H9 (cell line): Measurements from ENCODE around the gene VCAN. TPM values are rescaled to one million over a fixed set of nuclear protein-coding genes. Genes with fewer than 3 reads are reported as not detected.

Source experiments
- DNase-seq: peaks from one replicate; pipeline ENCODE4 v3.0.0-alpha.2; 2017
- H2AFZ ChIP-seq: one replicate; pipeline ENCODE4 v1.6.1; 2013; ENCODE audit warnings: mild to moderate bottlenecking, low read length, control low read depth, moderate library complexity
- H2AK5ac ChIP-seq: 2 replicates; pipeline ENCODE4 v1.6.1; 2013; ENCODE audit warnings: low read length, control low read depth, mixed read lengths; ENCODE audit not compliant: insufficient read length
- H2BK120ac ChIP-seq: one replicate; pipeline ENCODE4 v1.6.1; 2013; ENCODE audit warnings: low read depth, mild to moderate bottlenecking, low read length, control low read depth, inconsistent platforms; ENCODE audit not compliant: poor library complexity, severe bottlenecking
- H2BK12ac ChIP-seq: 2 replicates; pipeline ENCODE4 v1.6.1; 2013; ENCODE audit warnings: low read length, control low read depth, mixed read lengths, low read depth; ENCODE audit not compliant: insufficient read length
- H2BK15ac ChIP-seq: 2 replicates; pipeline ENCODE4 v1.6.1; 2013; ENCODE audit warnings: low read depth, low read length, control low read depth
- H2BK20ac ChIP-seq: one replicate; pipeline ENCODE4 v1.6.1; 2013; ENCODE audit warnings: low read depth, mild to moderate bottlenecking, low read length, control low read depth, inconsistent platforms; ENCODE audit not compliant: poor library complexity, severe bottlenecking
- H2BK5ac ChIP-seq: 2 replicates; pipeline ENCODE4 v1.6.1; 2013; ENCODE audit warnings: low read length, control low read depth, mixed read lengths; ENCODE audit not compliant: insufficient read length
- H3K14ac ChIP-seq: 2 replicates; pipeline ENCODE4 v1.6.1; 2013; ENCODE audit warnings: low read length, control low read depth; ENCODE audit not compliant: insufficient read depth
- H3K18ac ChIP-seq: 2 replicates; pipeline ENCODE4 v1.6.1; 2013; ENCODE audit warnings: low read depth, mild to moderate bottlenecking, mixed read lengths, low read length, control low read depth; ENCODE audit not compliant: insufficient read length
- H3K23ac ChIP-seq: 2 replicates; pipeline ENCODE4 v1.6.1; 2013; ENCODE audit warnings: low read length, control low read depth, mixed read lengths, low read depth; ENCODE audit not compliant: insufficient read length
- H3K23me2 ChIP-seq: 2 replicates; pipeline ENCODE4 v1.6.1; 2013; ENCODE audit warnings: low read depth, mild to moderate bottlenecking, mixed read lengths, low read length, control low read depth; ENCODE audit not compliant: insufficient read length, poor library complexity, severe bottlenecking
- H3K27ac ChIP-seq: 2 replicates; pipeline ENCODE4 v1.5.1; 2013; ENCODE audit warnings: low read length, control low read depth, mixed read lengths, low read depth; ENCODE audit not compliant: insufficient read length
- H3K27me3 ChIP-seq: 2 replicates; pipeline ENCODE4 v1.6.1; 2013; ENCODE audit warnings: low read length, control low read depth, inconsistent platforms; ENCODE audit not compliant: insufficient read depth
- H3K4ac ChIP-seq: 2 replicates; pipeline ENCODE4 v1.6.1; 2013; ENCODE audit warnings: low read depth, mild to moderate bottlenecking, control low read depth, inconsistent platforms, low read length, moderate library complexity
- H3K4me1 ChIP-seq: 2 replicates; pipeline ENCODE4 v1.6.1; 2013; ENCODE audit warnings: low read length, control low read depth, inconsistent platforms; ENCODE audit not compliant: insufficient read depth
- H3K4me2 ChIP-seq: 2 replicates; pipeline ENCODE4 v1.6.1; 2013; ENCODE audit warnings: low read length, control low read depth, mixed read lengths; ENCODE audit not compliant: insufficient read length, insufficient read depth
- H3K56ac ChIP-seq: 2 replicates; pipeline ENCODE4 v1.6.1; 2013; ENCODE audit warnings: low read depth, mild to moderate bottlenecking, mixed read lengths, low read length, control low read depth; ENCODE audit not compliant: insufficient read length
- H3K79me1 ChIP-seq: 2 replicates; pipeline ENCODE4 v1.6.1; 2013; ENCODE audit warnings: low read depth, mild to moderate bottlenecking, moderate library complexity, low read length, control low read depth, inconsistent platforms; ENCODE audit not compliant: insufficient read depth, poor library complexity, severe bottlenecking
- H3K79me2 ChIP-seq: 2 replicates; pipeline ENCODE4 v1.6.1; 2013; ENCODE audit warnings: low read length, control low read depth, inconsistent platforms; ENCODE audit not compliant: insufficient read depth
- H3K9ac ChIP-seq: 2 replicates; pipeline ENCODE4 v1.6.1; 2013; ENCODE audit warnings: low read length, control low read depth, mixed read lengths; ENCODE audit not compliant: insufficient read length; ENCODE audit errors: extremely low read depth
- H3K9me3 ChIP-seq: one replicate; pipeline ENCODE4 v1.6.1; 2013; ENCODE audit warnings: low read depth, low read length, inconsistent platforms; ENCODE audit not compliant: control insufficient read depth
- H3T11ph ChIP-seq: one replicate; pipeline ENCODE4 v1.6.1; 2013; ENCODE audit warnings: mild to moderate bottlenecking, low read length, control low read depth, inconsistent platforms
- H4K20me1 ChIP-seq: one replicate; pipeline ENCODE4 v1.6.1; 2013; ENCODE audit not compliant: control insufficient read depth, insufficient read length, insufficient read depth
- H4K5ac ChIP-seq: 2 replicates; pipeline ENCODE4 v1.6.1; 2013; ENCODE audit warnings: low read depth, mild to moderate bottlenecking, mixed read lengths, low read length, control low read depth; ENCODE audit not compliant: insufficient read length
- H4K8ac ChIP-seq: replicated peaks from 2 replicates; pipeline ENCODE4 v1.6.1; 2013; ENCODE audit warnings: low read length, control low read depth, mixed read lengths, low read depth; ENCODE audit not compliant: insufficient read length
- H4K91ac ChIP-seq: 2 replicates; pipeline ENCODE4 v1.6.1; 2013; ENCODE audit warnings: low read depth, mild to moderate bottlenecking, moderate library complexity, mixed read lengths, low read length, control low read depth; ENCODE audit not compliant: insufficient read length
- H3K27ac Mint-ChIP-seq, 3 experiments: 2 replicates in 2 of 3; 3 replicates in 1 of 3; pipeline ENCODE4 v1.8.0; 2020 to 2021; ENCODE audit warnings: mixed read lengths in 3 of 3, mild to moderate bottlenecking in 1 of 3, moderate library complexity in 1 of 3
- H3K27me3 Mint-ChIP-seq: 2 replicates; pipeline ENCODE4 v1.8.0; 2021; ENCODE audit warnings: low read depth, mild to moderate bottlenecking, moderate library complexity, mixed read lengths
- H3K36me3 Mint-ChIP-seq, 3 experiments: 2 replicates in 2 of 3; 3 replicates in 1 of 3; pipeline ENCODE4 v1.8.0; 2020 to 2021; ENCODE audit warnings: low read depth in 3 of 3, mixed read lengths in 3 of 3; ENCODE audit not compliant: insufficient read depth in 1 of 3
- H3K4me1 Mint-ChIP-seq, 2 experiments: 2 replicates each; pipeline ENCODE4 v1.8.0; 2020; ENCODE audit warnings: mixed read lengths in 2 of 2
- H3K4me3 Mint-ChIP-seq, 2 experiments: 2 replicates in 1 of 2; 3 replicates in 1 of 2; pipeline ENCODE4 v1.8.0; 2020 to 2021; ENCODE audit warnings: mild to moderate bottlenecking in 2 of 2, mixed read lengths in 2 of 2, moderate library complexity in 1 of 2
- H3K9me3 Mint-ChIP-seq, 2 experiments: 2 replicates in 1 of 2; 3 replicates in 1 of 2; pipeline ENCODE4 v1.8.0; 2020; ENCODE audit warnings: mild to moderate bottlenecking in 2 of 2, mixed read lengths in 2 of 2, moderate library complexity in 1 of 2
- WGBS: extraction: QIAGEN DNeasy Blood & Tissue Kit; methylation state at CpG from one replicate; pipeline ENCODE4 v1.1.7; 2013; ENCODE audit warnings: missing lambda C conversion rate, low lambda C conversion rate, mixed read lengths; ENCODE audit not compliant: insufficient read length; ENCODE audit errors: extremely low coverage; 5-methylcytosine and 5-hydroxymethylcytosine counted together
- total RNA-seq: library from RNA; stranded (reverse); gene quantifications from 2 replicates; pipeline ENCODE4 v1.2.1, GENCODE V29; 2021
- TF ChIP-seq, protein P1 (sequence below): fragments of 200-600 bp; sonication (generic); conservative IDR thresholded peaks from 3 replicates; pipeline ENCODE4 v1.8.0; 2021; ENCODE audit warnings: antibody characterized with exemption, mild to moderate bottlenecking

VCAN gene
- total RNA-seq, 1 experiment from 2014 or later = 278 TPM

DNA sequence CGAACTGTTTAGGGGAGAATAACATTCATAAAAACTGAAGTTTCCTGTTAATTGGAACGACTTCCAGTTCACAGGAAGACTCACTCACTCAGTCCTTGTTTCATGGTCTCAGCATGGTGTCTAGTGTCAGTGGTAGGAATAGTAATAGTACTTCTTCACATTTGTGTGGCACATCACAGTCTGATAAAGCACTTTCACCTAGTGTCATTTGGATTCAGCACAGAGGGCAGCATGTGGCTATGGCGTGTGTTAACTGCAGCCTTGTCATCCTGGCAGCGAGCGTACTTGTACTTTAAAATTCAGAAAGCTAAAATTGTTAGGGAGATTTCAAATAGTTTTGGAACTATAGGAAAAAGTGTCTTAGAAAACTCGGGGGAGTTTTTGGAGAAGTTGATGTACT, 72.4 kb downstream of the VCAN start:
- Histone ChIP-seq H3K79me2 (no peaks in the 10 kb centered on the region), H3K56ac (no peak overlapping the region), H2BK5ac (no peak overlapping the region), H3K4me2 (no peak overlapping the region), H2AFZ (no peak overlapping the region), H3K14ac (no peak overlapping the region), H3T11ph (no peak overlapping the region), H3K18ac (no peak overlapping the region), H4K91ac (no peak overlapping the region), H3K4me1 (no peaks in the 10 kb centered on the region), H4K5ac (no peak overlapping the region), H2BK15ac (no peak overlapping the region), H3K9ac (no peak overlapping the region), H2BK120ac (no peak overlapping the region), H3K23me2 (no peaks in the 10 kb centered on the region), H3K79me1 (no peaks in the 10 kb centered on the region), H4K20me1 (no peaks in the 10 kb centered on the region), H3K27ac (no peak overlapping the region), H3K9me3 (no peaks in the 10 kb centered on the region), H3K23ac (no peak overlapping the region), H2BK12ac (no peak overlapping the region), H3K27me3 (no peaks in the 10 kb centered on the region), H3K4ac (no peak overlapping the region), H2AK5ac (no peak overlapping the region), H2BK20ac (no peak overlapping the region), H4K8ac (no peak overlapping the region)
- Mint-ChIP-seq H3K36me3 (peaks cover 28 to 73% (median 38%) of the 10 kb centered on the region in 3 experiments), H3K4me3 (no peak overlapping the region), H3K27ac (no peak overlapping the region), H3K4me1 (no peaks in the 10 kb centered on the region; a peak in 1 of 4 replicates), H3K27me3 (no peaks in the 10 kb centered on the region), H3K9me3 (peaks cover 0 to 6% of the 10 kb centered on the region in 2 experiments; a peak in 4 of 5 replicates)
- no CpG with 5 or more reads among the region's 6 CpGs for WGBS
- TF ChIP-seq, protein P1, sequence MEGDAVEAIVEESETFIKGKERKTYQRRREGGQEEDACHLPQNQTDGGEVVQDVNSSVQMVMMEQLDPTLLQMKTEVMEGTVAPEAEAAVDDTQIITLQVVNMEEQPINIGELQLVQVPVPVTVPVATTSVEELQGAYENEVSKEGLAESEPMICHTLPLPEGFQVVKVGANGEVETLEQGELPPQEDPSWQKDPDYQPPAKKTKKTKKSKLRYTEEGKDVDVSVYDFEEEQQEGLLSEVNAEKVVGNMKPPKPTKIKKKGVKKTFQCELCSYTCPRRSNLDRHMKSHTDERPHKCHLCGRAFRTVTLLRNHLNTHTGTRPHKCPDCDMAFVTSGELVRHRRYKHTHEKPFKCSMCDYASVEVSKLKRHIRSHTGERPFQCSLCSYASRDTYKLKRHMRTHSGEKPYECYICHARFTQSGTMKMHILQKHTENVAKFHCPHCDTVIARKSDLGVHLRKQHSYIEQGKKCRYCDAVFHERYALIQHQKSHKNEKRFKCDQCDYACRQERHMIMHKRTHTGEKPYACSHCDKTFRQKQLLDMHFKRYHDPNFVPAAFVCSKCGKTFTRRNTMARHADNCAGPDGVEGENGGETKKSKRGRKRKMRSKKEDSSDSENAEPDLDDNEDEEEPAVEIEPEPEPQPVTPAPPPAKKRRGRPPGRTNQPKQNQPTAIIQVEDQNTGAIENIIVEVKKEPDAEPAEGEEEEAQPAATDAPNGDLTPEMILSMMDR = no peak
- no peak for DNase-seq
